Activated effector memory CD4-positive, alpha-beta T cell treated with Interleukin-2 at 50 U/mL for 16 hours (primary cell): ENCODE measurements around the gene ASS1.

Experiments used
- DNase-seq: peaks from one replicate; pipeline ENCODE4 v3.0.0-alpha.2; 2020

ASS1 gene

GRCh38 chr9:130458027-130458803 lies 13.5 kb downstream of the ASS1 start:
- DNase-seq, result no peak

GRCh38 chr9:130458804-130459067 lies 14.0 kb downstream of the ASS1 start:
- DNase-seq, result no peak

DNA sequence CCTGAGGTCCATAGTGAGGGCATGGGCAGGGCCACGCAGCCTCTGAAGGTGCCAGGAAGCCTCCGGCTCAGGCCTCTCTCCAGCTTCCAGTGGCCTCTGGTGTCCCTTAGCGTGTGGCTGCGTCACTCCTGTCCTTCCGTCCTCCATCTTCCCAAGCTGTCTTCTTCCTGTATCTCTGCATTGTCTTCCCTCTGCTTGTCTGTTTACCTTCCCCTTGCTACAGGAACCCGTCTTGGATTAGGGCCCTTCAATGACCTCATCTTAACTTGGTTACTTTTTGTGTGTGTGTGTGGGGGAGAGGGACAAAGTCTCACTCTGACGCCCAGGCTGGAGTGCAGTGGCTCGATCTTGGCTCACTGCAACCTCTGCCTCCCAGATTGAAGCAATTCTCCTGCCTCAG lies 14.4 kb downstream of the ASS1 start:
- DNase-seq, result no peak

DNA sequence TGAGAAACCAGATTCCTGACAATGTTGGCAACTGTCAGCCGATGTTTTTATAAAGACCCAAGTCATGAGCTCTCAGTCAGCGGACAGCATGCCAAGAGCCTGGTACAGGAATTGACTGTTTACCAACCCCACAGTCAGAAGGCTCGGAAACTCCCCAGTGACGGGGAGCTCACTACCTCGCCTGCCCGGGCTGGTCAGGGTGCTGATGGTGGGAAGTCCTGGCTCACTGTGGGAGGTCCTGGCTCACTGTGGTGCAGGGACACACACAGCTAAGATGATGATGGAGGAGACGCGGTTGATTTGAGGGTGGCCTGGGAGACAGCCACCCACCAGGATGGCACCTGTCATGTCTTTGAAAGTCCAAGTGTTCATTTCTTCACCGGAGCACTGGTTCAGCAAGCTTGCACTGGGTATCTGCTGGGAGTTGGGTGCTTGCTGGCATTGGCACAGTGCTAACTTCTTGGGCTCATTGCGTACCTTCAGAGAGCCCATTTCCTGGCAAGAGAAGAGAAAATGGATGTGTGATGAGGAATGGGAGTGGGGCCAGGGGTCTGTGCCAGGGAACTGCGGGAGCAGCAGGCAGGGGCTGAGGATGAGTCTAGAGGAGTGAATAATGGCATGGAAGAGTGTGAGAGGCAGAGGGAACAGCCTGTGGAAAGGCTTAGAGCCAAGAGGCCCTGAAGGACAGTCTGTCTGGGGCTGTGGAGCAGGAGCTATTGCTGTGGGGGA lies 15.3 kb downstream of the ASS1 start:
- no peak for DNase-seq

DNA sequence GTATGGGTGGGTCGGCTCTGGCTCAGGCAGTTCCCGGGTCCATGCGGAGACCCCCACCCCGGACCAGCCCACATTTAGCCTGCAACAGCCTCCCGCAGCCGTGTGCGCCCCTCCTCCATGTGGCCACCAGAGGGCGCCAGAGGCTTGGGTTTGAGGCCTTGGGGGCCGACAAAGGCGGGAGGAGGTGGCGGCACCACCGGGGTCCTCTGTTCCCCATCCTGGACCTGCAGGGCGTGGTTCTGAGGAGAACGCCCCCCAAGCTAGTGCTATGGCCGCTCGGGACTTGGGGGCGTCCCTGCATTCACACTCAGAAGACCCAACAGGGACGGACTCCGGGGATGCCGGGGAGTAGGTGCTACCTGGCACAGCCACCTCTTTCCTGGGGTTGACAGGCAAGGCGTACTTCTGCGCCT lies 16.5 kb downstream of the ASS1 start:
- DNase-seq, result peak; percentile 44

DNA sequence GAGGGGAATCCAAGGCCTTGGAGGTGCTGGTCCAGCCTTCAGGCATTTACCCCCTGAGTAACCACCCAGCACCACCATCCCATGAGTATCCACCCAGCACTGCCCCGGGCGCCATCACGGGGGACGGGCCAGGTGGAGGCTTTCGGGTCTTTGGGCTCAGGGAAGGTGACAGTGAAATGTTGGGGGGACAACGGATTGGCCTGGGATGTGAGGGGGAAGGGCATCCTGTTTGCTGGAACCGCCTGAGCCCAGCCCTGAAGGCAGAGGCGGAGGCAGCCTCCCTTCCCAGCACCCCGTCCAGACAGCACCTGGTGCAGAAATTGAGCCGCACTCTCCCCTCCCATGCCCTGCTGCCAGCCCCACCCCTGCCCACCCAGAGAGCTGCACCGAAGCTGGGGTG lies 17.0 kb downstream of the ASS1 start:
- no peak for DNase-seq

- DNase-seq, result no peak
Observed at GRCh38 chr9:130462685-130463540, 18.2 kb downstream of the ASS1 start.

GRCh38 chr9:130463763-130464745 lies 19.3 kb downstream of the ASS1 start:
- no peak for DNase-seq

DNA sequence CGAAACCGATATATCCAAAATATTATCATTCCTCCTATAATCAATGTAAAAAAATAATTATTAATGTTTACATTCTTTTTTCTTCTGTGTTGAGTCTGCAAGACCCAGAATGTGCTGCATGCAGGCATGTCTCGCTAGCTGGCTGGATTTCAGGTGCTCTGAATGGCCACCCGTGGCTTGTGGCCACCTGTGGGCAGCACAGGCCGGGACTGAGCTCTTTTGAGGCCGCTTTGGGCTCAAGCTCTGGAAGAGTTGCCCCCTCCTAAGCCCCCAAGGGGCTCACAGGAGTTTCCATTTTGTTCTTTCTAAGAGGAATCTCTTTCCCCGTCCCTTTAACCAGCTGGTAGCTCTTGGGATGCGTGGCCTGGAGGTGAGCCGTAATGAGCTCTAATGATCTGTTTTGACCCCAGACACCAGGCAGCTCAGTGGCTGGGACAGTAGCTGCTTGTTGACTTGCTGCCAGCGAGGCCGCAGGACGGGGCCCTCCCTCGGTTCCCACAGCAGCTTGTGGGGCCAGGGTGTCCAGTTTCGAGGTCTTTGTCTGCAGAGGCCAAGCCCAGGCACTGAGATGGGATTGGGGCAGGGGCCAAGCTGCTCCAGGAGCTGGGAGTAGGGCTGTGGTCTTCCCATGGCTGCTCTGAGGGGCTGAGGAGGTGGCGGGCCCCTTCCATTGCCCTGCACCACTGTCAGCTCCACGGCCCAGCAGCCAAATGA lies 20.8 kb downstream of the ASS1 start:
- DNase-seq, result no peak

GRCh38 chr9:130466537-130467217 lies 21.9 kb downstream of the ASS1 start:
- DNase-seq, result no peak

DNA sequence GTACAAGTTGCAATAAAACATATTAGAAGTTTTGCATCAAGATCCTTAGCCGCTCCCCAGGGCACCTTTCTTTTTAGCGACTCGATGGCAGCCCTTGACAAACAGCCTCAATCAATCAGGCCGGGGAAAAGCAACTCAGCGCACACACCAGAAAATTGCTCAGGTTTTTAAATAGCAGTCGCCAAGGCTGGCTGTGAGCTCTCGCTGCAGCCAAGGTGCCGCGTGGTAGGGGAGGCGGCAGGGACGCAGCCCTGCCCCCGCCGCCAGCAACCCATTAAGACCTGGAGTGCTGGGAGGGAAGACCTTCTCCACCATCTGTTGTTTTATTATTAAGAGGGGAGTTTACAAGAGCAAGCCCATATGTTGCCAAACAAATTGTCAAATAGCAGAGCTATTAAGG lies 22.6 kb downstream of the ASS1 start:
- DNase-seq, result no peak

DNA sequence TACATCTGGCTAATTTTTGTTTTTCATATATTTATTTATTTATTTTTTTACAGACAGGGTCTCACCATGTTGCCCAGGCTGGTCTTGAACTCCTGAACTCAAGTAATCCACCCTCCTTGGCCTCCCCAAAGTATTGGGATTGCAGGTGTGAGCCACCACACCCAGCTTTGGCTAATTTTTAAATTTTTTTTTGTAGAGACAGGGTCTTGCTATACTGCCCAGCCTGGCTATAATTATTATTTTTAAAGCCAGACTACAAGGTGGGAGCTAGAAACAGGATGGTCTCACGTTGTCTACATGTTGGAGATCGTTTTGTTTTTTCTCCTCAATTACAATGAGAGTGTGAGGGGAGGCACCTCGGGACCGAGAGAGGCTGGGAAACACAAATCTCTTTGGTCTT lies 23.8 kb downstream of the ASS1 start:
- DNase-seq, result no peak

DNA sequence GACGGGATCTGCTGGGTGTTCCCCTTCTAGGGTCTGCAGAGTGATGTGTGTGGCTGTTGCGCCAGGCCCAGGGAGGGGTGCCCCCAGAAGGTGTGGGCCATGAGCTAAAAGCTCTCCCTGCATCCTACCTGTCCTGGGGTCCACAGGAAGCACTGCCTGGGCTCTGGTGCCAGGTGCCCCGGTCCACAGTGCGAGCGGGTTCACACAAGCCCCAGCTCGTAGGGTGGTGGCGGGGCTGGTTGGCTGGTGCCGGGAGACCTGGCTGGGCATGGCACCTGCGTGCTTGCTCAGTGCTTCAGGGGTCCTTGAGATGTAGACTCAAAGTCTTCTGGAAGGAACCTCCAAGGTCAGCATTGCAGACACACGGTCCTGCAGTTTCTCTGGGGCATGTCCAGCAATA lies 25.5 kb downstream of the ASS1 start:
- DNase-seq, result no peak

DNA sequence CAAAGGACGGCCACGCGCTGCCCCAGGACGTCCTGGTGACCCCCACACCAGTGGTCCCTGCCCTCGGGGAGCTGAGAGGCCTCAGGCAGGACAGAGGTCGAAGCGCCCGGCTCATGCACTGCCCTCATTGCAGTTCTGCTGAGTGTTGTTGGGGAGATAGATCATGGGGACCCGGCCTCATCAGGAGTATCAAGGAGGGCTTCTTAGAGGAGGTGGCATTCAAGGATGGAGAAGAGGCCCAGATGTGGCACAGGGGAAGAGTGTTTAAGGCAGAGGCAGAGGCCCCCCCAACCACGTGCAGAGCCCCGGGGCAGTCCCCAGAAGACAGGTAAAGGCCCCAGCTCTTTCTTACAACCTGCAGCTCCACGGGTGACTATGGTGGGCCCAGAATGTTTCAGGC lies 26.2 kb downstream of the ASS1 start:
- DNase-seq, result no peak

DNA sequence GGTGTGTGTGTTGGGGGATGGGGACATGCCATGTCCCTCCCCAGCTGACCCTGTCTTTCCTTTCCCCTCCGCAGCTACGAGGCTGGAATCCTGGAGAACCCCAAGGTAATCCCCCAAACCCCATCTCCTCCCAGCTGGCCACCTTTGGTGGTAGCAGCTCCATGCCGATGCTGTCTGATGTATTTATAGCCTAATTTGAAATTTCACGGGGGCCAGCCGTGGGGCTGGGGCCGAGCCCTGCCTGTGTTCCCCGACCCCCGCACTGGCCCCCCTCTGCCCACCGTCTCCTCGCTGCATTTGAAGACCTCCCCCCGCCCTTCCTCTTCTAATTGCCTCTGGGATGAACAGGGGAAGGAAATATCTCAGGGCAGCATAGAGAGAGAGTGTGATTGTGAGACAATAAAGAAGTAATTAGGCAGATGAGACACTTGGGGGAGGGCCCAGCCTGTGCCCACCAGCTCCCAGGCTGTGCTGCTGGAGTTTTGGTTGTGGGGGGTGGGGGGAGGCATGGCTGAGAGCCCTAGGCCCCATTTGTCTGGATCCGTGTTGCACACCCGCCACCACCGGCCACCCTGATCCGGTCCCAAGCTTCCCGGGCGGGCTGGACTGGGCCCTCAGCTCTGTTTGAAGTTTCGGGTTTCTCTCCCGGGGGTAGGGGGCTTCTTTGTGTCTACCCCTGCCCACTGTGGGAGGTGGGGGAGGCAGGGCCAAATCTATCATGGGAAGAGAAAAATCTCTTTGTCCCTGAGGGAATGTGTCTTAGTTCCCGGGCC lies 26.8 kb downstream of the ASS1 start:
- DNase-seq, result no peak

GRCh38 chr9:130472184-130472705 lies 27.5 kb downstream of the ASS1 start:
- DNase-seq, result no peak

GRCh38 chr9:130473009-130473408 lies 28.2 kb downstream of the ASS1 start:
- no peak for DNase-seq

GRCh38 chr9:130473566-130473965 lies 28.8 kb downstream of the ASS1 start:
- DNase-seq, result no peak

DNA sequence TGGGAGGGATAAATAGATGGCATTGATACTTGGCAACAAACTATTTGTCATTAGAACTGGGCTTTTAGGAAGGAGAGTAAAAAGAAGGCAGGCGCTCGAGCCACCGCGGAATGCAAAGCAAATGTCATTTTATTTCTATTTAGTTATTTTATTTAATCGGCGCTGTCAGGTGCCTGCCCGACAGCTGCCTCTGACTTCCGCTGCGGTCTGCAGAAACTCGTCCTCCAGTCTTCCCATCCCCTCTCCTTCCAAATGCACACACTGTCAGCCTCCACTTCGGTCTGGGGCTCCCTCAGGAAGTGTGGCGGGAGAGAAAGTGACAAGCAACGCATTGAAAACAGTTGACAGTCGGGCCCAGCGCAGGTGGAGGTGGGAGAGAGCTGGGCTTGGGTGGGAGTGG lies 29.3 kb downstream of the ASS1 start:
- no peak for DNase-seq

DNA sequence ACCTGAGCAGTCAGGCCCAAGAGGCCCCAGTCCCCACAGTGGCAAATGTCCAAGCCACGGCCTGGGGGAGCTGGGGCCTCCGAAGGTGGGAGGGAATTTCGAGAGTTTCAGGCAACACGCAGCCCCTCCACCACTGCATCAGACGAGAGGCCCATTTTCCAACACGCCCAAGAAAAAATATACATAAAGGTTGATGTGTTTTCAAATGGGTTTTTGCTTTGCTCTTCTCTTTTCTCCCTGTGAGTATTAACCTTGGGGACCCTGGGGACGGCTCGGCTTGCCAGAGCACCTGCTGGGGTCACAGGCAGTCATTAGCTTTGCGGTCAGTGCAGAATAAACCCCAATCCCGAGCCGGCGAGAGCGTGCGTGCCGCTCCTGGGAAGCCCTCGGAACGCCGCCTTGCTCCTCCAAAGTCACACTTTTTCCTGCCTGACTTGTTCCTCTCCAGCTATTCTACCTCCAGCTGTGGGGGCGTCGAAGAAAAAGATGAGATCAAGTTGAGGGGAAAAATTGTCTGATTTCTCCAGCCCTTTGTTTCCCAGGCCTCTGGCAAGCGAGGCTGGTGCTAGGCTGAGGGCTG lies 31.5 kb downstream of the ASS1 start:
- DNase-seq, result no peak
